Mucosa of stomach (tissue), 1 donor: ENCODE results near the gene FAM169A.
"Not testable (repeated sequence)": the region's sequence is repeated elsewhere in the genome, so short reads cannot be mapped to it uniquely, and the experiment has no call there.

Source experiments
- H3K27me3 ChIP-seq: one replicate; pipeline ENCODE4 v1.7.0; 2013; ENCODE audit warnings: mild to moderate bottlenecking, low read length; ENCODE audit not compliant: control insufficient read depth, insufficient read depth
- H3K36me3 ChIP-seq: one replicate; pipeline ENCODE4 v1.7.0; 2013; ENCODE audit warnings: low read length; ENCODE audit not compliant: control insufficient read depth, insufficient read depth
- H3K4me1 ChIP-seq: one replicate; pipeline ENCODE4 v1.7.0; 2013; ENCODE audit warnings: mild to moderate bottlenecking, low read length; ENCODE audit not compliant: control insufficient read depth, insufficient read depth
- H3K4me3 ChIP-seq: one replicate; pipeline ENCODE4 v1.7.0; 2013; ENCODE audit warnings: low read length
- H3K9ac ChIP-seq: one replicate; pipeline ENCODE4 v1.7.0; 2013; ENCODE audit warnings: mild to moderate bottlenecking, low read length, moderate library complexity
- H3K9me3 ChIP-seq: one replicate; pipeline ENCODE4 v1.7.0; 2013; ENCODE audit warnings: mild to moderate bottlenecking, low read length, moderate library complexity; ENCODE audit not compliant: control insufficient read depth
- donor health status: Pancreatic carcinoma.

Gene FAM169A

GRCh38 chr5:74865256-74865803 is 857 bp downstream of the FAM169A start:
- peaks cover 14% of the 10 kb centered on the region for H3K27me3 ChIP-seq
- peak overlapping the region; percentile 32 for H3K4me3 ChIP-seq
- H3K9ac ChIP-seq: peak overlapping the region; percentile 70
- no peaks in the 10 kb centered on the region for H3K36me3 ChIP-seq
- peaks cover 4% of the 10 kb centered on the region for H3K4me1 ChIP-seq
- H3K9me3 ChIP-seq: no peaks in the 10 kb centered on the region

DNA sequence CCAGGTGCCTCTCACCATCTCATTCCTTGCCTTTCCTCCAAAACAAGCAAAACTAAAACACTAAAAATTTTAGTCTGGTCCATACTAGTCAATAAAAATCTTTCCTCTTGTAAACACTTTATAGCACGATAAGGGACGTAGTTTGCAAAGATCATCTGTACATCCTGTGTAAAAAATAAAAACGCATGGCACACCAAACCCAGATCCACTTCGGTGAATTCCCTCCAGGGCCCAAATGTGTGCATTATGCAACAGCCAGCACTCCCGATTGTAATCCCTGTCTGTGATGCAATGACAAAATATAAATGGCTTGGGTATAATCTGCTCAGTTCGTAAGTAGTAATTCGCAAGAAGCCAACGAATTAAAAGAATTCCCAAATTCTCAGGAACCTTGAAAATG is 1.4 kb downstream of the FAM169A start:
- Histone ChIP-seq H3K27me3 (peaks cover 14% of the 10 kb centered on the region), H3K4me1 (peaks cover 4% of the 10 kb centered on the region), H3K9me3 (no peaks in the 10 kb centered on the region), H3K4me3 (peak overlapping the region; percentile 32), H3K9ac (no peak overlapping the region), H3K36me3 (no peaks in the 10 kb centered on the region)

DNA sequence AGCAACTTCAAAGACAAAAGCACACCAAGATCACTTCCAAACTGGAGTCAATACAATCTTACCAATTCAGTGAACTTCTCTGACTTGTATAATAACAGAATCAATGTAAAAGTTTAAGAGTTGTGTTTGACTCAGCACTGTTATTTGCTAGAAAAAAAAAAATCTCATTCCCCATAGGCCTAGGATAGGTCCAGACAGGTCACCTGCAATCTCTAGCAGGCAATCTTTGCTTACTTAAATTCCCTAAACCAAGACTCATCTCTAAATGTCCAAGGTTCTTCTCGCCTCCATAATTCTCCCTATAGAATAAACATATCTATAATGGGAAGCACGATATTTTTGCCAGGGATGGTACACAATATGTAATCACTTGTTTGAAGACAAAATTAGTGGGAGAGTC is 2.5 kb downstream of the FAM169A start:
- peaks cover 14% of the 10 kb centered on the region for H3K27me3 ChIP-seq
- H3K9me3 ChIP-seq: no peaks in the 10 kb centered on the region
- H3K36me3 ChIP-seq: no peaks in the 10 kb centered on the region
- no peak overlapping the region for H3K9ac ChIP-seq
- H3K4me3 ChIP-seq: no peak overlapping the region
- H3K4me1 ChIP-seq: peaks cover 4% of the 10 kb centered on the region

- Histone ChIP-seq H3K9ac (no peak overlapping the region), H3K4me3 (no peak overlapping the region), H3K27me3 (peaks cover 14% of the 10 kb centered on the region), H3K36me3 (no peaks in the 10 kb centered on the region), H3K4me1 (peaks cover 4% of the 10 kb centered on the region), H3K9me3 (no peaks in the 10 kb centered on the region)
These were observed 4.0 kb downstream of the FAM169A start for GRCh38 chr5:74862221-74862620.

GRCh38 chr5:74856975-74857374 is 9.2 kb downstream of the FAM169A start:
- not testable (repeated sequence) for H3K4me3 ChIP-seq, H3K9me3 ChIP-seq, H3K27me3 ChIP-seq, H3K9ac ChIP-seq, H3K4me1 ChIP-seq, H3K36me3 ChIP-seq

DNA sequence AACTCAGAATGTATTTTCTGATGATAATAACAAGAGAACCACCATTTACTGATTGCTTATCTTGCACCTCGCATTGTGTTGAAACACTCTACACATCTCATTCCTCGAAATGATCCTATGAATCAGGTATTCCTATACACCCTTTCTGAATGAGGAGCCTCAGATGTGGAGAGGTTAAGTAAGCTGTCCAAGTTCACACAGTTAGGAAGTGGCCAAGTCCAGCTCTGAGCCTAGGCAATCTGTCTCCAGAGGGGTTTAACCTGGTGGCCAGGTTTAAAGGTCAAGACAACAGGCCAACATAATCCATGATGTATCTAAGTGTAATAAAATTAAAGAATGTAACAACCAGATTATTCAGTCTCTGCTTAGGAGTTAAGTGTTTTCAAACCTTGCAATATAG is 12.9 kb downstream of the FAM169A start:
- Histone ChIP-seq H3K9ac (no peak overlapping the region), H3K9me3 (no peaks in the 10 kb centered on the region), H3K36me3 (no peaks in the 10 kb centered on the region), H3K27me3 (no peaks in the 10 kb centered on the region), H3K4me3 (no peak overlapping the region), H3K4me1 (peaks cover 6% of the 10 kb centered on the region)

DNA sequence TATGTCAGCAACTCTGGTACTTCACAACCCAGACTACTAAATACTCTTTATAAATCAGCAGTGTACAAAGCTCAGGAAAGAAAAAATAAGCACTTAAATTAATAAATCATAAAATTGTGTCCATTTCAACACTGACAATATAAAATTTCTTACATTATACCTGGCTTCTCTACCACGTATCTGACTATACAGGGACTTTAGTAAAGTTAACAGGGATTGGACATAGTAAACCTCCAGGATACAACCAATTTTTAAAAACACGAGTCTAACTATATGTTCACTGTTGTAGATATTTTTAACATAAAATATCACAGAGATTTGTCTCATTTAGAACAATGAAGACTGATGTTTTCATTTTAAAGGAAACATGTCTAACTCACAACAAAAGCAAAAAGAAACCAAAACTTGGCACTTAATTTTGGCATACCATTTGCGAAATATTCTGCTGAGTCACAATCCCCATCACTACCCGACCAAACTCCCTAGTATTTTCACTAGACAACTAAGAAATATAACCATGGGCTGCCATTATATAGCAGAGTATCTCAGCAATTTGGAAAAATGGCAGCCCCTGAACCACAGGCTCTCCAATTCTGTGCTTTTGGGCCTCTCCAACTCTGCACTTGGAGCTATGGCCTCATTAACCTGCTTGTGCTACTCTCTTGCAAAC is 14.4 kb downstream of the FAM169A start:
- Histone ChIP-seq H3K4me3 (no peak overlapping the region), H3K27me3 (no peaks in the 10 kb centered on the region), H3K36me3 (no peaks in the 10 kb centered on the region), H3K9ac (peak overlapping the region; percentile 11), H3K4me1 (peaks cover 6% of the 10 kb centered on the region), H3K9me3 (no peaks in the 10 kb centered on the region)

DNA sequence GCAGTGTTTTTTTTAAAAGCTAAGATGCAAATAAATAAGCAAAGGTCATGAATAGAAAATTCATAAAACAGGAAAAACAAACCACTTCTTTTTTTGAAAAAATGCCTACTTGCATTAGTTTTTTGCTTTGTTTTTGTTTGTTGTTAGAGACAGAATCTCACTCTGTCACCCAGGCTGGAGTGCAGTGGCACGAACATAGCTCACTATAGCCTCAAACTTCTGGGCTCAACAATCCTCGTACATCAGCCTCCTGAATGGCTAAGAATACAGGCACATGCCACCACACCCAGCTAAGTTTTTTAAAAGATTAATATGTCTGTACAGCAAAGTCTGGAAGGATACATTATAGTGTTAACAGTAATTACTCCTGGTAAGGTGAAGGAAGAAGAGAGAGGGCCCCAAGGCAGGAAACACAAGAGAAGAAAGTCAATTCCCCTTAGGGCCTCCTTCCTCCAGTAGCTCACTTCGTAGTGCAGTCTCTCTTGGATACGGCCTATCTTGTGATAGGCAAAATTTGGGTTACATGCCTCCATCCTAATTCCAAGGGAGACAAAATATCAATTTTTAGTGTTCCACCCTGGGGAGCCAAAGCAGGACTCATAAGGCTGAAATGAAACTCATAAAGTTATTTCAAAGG is 15.3 kb downstream of the FAM169A start:
- H3K27me3 ChIP-seq: no peaks in the 10 kb centered on the region
- no peak overlapping the region for H3K9ac ChIP-seq
- no peaks in the 10 kb centered on the region for H3K9me3 ChIP-seq
- H3K4me3 ChIP-seq: no peak overlapping the region
- peaks cover 6% of the 10 kb centered on the region for H3K4me1 ChIP-seq
- no peaks in the 10 kb centered on the region for H3K36me3 ChIP-seq

DNA sequence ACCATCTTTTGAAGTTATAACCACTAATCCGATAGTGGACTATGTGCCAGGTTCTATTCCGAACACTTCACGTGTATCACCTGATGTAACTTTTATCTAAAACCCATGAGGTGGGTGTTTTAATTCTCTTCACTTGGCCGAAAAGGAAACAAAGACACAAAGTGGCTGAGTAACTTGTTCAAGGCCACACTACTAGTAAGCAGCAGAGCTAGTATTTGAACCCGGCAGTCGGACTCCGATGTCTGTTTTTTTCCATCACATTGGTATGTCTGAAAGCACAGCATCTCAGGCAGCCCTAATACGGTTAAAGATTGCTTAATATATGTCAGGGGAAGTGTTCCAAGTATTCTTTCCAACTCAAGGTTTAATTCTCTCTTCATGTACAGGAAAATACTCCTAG is 16.2 kb downstream of the FAM169A start:
- H3K9ac ChIP-seq: no peak overlapping the region
- H3K4me1 ChIP-seq: peaks cover 6% of the 10 kb centered on the region
- H3K36me3 ChIP-seq: no peaks in the 10 kb centered on the region
- H3K9me3 ChIP-seq: no peaks in the 10 kb centered on the region
- no peaks in the 10 kb centered on the region for H3K27me3 ChIP-seq
- no peak overlapping the region for H3K4me3 ChIP-seq

- H3K9ac ChIP-seq: no peak overlapping the region
- H3K36me3 ChIP-seq: no peaks in the 10 kb centered on the region
These were observed 17.6 kb downstream of the FAM169A start for GRCh38 chr5:74848553-74849025.

DNA sequence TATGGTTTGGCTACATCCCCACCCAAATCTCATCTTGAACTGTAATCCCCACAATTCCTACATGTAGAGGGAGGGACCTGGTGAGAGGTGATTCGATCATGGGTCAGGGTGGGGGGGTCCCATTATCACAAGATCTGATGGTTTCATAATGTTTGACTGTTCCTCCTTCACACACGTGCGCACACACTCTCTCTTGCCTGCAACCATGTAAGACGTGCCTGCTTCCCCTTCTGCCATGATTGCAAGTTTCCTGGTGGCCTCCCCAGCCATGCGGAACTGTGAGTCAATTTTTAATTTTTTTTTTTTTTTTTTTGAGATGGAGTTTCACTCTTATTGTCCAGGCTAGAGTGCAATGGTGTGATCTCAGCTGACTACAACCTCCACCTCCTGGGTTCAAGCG is 27.0 kb downstream of the FAM169A start:
- Histone ChIP-seq H3K9me3 (no peaks in the 10 kb centered on the region), H3K36me3 (no peaks in the 10 kb centered on the region), H3K9ac (no peak overlapping the region), H3K4me3 (no peak overlapping the region), H3K27me3 (no peaks in the 10 kb centered on the region), H3K4me1 (peaks cover 4% of the 10 kb centered on the region)

More at GRCh38 chr5:74848553-74849025, 17.6 kb downstream of the FAM169A start:
- H3K9me3 ChIP-seq: no peaks in the 10 kb centered on the region
- H3K4me3 ChIP-seq: no peak overlapping the region
- no peaks in the 10 kb centered on the region for H3K27me3 ChIP-seq
- peaks cover 6% of the 10 kb centered on the region for H3K4me1 ChIP-seq

- H3K9ac ChIP-seq: no peak overlapping the region
- H3K9me3 ChIP-seq: no peaks in the 10 kb centered on the region
- peaks cover 10% of the 10 kb centered on the region for H3K4me1 ChIP-seq
- no peaks in the 10 kb centered on the region for H3K27me3 ChIP-seq
- no peak overlapping the region for H3K4me3 ChIP-seq
- no peaks in the 10 kb centered on the region for H3K36me3 ChIP-seq
These were observed 27.9 kb downstream of the FAM169A start for GRCh38 chr5:74838262-74838661.
